AG10803 (cell line): Measurements from ENCODE around the gene MARCHF3.
A peak's percentile ranks its signal among the peaks of the same experiment; 100 is the strongest.

Experiments
- DNase-seq: peaks from one replicate; pipeline ENCODE4 v3.0.0; 2010; ENCODE audit warnings: low read depth
- H3K4me3 ChIP-seq: 2 replicates; pipeline ENCODE4 v1.5.1; 2011; ENCODE audit warnings: mild to moderate bottlenecking, low read length, control low read depth
- TF ChIP-seq, protein P1 (sequence below): conservative IDR thresholded peaks from 2 replicates; pipeline ENCODE4 v1.5.1; 2011; ENCODE audit warnings: mild to moderate bottlenecking, low read length, control low read depth, inconsistent platforms

The MARCHF3 gene

DNA sequence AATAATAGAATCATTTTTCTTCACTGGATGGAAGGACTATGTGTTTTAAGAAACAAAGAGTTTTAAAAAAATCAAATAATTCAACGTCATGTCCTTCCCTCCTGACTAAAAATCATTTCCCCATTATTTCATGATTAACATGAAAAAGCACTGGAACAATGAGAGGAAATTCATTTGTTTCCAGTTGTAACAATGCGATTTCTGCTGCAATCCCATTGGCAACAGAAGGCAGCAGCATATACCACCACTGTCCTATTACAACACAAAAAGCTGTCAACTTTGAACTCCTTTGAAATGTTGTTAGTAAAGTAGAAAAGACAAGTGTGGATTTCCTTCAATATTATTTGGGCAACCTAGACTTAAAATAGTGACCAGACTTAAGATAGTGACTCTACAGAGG is 39.9 kb upstream of the MARCHF3 start:
- TF ChIP-seq, protein P1, sequence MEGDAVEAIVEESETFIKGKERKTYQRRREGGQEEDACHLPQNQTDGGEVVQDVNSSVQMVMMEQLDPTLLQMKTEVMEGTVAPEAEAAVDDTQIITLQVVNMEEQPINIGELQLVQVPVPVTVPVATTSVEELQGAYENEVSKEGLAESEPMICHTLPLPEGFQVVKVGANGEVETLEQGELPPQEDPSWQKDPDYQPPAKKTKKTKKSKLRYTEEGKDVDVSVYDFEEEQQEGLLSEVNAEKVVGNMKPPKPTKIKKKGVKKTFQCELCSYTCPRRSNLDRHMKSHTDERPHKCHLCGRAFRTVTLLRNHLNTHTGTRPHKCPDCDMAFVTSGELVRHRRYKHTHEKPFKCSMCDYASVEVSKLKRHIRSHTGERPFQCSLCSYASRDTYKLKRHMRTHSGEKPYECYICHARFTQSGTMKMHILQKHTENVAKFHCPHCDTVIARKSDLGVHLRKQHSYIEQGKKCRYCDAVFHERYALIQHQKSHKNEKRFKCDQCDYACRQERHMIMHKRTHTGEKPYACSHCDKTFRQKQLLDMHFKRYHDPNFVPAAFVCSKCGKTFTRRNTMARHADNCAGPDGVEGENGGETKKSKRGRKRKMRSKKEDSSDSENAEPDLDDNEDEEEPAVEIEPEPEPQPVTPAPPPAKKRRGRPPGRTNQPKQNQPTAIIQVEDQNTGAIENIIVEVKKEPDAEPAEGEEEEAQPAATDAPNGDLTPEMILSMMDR, result no peak
- DNase-seq, result no peak
- no peak overlapping the region for H3K4me3 ChIP-seq

DNA sequence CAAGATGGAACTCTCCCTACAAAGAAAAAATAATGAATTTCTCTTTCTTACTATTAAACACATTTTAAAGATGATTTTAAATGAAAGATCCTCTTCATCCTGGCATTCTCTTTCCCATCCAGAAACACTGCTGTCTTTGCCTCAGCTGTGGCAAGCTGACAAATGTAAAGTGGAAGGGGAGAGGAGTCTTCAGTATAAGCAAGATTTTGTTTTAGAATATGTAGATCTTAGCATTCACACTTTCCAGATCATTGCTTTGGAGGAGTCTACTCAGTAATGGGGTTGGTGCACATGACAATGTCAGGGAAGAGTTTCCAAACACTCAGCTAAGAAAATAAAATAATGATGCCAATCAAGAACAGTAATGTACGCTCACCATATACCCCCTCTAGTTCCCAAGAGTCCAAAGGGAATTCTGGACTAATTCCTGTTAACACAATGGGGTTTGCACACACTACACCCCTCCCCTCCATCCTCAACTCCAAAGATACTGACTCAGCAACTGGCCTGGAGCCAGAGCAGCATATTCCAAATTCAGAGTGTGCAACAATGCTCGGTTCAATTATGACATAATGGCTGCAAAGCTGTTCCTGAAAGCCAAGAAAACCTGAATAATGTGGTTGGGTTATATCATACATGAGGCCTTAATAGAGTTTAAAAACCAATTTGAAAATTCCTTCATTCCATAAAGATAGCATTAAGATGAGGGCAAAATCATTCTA is 38.3 kb upstream of the MARCHF3 start:
- peak; percentile 47 for DNase-seq
- TF ChIP-seq, protein P1, result no peak
- H3K4me3 ChIP-seq, result no peak overlapping the region

DNA sequence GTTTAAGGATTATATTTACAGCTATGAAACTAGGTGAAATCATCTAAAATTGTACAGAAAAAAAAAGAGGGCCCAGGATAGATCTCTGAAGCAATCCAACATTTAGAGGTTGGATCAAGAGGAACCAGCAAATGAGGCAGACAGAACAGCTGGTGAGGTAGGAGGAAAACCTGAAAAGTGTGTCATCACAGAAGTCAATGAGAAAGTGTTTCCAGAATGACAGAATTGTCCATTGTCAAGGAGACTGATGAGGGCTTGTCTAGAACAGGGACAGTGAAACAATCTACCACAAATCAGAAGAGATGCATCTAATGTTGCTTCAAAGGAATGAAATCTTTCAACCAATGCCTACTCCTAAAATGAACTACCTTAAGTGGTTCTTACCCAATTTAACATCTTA is 36.4 kb upstream of the MARCHF3 start:
- TF ChIP-seq, protein P1, result no peak
- DNase-seq, result no peak
- H3K4me3 ChIP-seq, result no peak overlapping the region

DNA sequence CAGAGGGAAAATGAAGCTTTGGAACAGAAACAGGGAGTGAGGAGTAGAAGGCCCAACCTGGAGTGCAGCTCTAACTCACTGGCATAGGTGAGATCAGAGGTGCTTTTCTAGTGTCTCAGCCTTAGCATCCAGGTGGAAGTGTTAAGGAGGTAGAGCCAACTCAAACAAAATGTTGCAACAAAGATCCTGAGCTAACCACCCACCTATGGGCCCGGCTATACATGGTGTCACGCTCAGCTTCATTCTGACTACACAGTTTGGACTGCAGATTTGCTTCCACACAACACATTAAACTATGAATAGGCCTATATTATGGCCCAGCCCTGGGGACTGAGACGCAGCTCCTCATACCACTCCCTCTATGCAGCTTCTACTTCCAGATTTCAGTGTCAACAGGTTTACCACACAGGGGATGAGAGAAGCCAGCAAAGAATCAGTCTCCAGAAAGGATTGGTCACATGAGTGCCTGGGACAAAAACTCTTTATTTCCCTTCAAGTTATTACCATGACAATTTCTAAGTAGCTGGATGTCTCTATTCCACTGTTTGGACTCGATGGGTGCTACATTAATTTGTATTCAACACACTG is 34.0 kb upstream of the MARCHF3 start:
- H3K4me3 ChIP-seq, result no peak overlapping the region
- TF ChIP-seq, protein P1, result no peak
- no peak for DNase-seq

DNA sequence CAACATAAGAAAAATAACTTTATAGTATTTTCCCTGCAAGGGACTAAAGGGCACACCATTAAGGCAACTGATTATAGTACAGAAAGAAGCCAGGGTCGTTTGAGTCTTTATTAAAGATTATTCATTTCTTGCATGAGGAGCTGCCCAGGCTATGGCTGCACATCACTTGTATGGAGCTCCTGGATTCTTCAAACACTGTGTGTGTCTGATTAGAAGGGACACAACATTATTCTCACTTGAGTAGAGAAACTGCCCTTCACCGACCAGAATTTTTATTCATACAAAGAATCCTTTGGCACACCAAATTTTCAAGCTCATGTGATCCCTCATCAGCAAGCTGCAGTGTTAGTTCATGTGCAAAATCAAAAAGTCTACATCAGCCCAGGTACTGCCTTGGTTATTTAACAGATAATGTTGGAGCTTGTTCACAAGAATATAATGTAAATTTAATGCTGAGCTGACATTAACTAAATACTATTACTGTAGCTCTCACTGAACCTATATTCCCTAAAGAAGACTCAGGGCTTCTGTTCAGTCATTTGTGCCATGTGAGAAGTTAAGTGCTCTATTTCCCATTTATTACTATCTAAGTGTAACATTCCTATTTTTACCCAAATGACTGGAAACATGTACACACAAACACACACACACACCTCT is 33.0 kb upstream of the MARCHF3 start:
- no peak overlapping the region for H3K4me3 ChIP-seq
- TF ChIP-seq, protein P1, result no peak
- no peak for DNase-seq

DNA sequence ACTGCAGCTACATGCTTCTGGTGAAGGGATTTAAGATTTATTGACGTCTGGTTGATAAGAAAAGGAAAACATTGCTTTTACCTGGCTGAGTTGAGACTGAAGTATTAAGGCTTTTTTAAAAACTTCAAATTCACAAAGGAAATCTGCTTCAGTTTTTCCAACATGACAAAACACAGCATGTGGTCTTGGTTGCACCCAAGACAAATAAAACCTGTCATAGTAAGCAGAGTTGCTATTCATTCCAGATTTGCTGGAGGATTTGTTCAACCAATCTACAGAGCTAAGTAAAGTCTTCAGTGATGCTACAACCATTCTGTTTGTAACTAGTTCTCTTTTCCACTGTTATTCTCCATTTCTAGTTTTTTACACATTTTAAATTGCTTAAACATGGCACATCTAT is 31.6 kb upstream of the MARCHF3 start:
- TF ChIP-seq, protein P1, result no peak
- DNase-seq, result no peak
- no peak overlapping the region for H3K4me3 ChIP-seq

DNA sequence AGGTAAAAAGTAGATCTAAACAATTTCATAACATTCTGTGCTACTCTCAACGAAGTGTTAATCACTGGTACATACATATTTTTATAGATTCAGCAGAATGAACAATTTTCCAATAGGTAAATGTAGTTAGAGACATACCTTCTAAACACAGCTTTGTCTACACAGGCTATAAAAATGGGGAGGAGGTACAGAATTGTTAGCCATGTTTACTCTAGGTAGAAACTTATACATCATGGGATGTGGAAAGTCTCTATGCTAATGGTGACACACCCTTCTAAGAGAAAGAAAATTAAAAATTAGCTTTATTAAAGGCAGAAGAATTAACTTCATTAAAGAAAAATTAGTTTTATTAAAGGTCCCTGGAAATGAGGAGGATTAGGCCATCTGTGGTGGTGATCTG is 31.2 kb upstream of the MARCHF3 start:
- TF ChIP-seq, protein P1, result no peak
- no peak for DNase-seq
- no peak overlapping the region for H3K4me3 ChIP-seq
